NT2/D1 (cell line): ENCODE data around the gene PRR23E.

ENCODE experiments used
- SUZ12 ChIP-seq: IDR thresholded peaks from 2 replicates; pipeline ENCODE4 v1.6.1; 2011; ENCODE audit not compliant: insufficient read length, insufficient read depth; ENCODE audit errors: extremely low read depth
- YY1 ChIP-seq: IDR thresholded peaks from 2 replicates; pipeline ENCODE4 v1.6.1; 2011; ENCODE audit not compliant: insufficient read length, insufficient read depth
- ZNF274 ChIP-seq: IDR thresholded peaks from 2 replicates; pipeline ENCODE4 v1.6.1; 2011; ENCODE audit warnings: mild to moderate bottlenecking, low read depth, low read length

- TF ChIP-seq SUZ12 (no peak), YY1 (no peak), ZNF274 (no peak)
Observed at GRCh38 chr3:127161973-127162579, 30.9 kb upstream of the PRR23E start.
